NAMALWA (cell line): Measurements from ENCODE around the gene CFAP157.

ENCODE experiments used
- DNase-seq: peaks from one replicate; pipeline ENCODE4 v3.0.0-alpha.2; 2015; ENCODE audit warnings: low spot score

CFAP157 gene

DNA sequence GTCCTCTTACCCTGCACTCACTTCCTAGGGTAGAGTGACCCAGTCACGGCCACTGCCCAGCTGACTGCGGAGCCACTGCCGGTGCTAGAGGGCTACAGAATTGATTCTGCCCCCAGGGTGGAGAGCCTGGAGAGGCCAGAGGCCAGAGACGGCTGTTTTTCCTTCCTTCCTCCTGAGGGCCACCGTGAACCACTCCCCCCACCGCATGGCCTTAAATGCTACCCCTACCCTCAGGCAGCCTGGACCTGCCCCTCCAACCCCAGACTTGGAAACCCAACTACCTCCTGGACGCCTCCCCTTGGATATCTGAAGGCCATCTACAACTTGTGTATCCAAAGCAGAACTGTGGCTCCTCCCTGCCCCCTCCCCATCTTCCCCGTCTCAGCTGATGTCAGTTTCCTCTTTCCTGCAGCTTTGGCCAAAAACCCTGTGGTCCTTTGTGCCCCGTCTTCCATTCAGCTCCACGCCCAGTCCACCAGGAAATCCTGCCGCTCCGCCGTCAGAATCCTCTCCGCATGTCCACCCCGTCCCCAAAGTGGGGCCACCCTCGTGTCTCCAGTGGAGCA is 55.4 kb downstream of the CFAP157 start:
- no peak for DNase-seq

DNA sequence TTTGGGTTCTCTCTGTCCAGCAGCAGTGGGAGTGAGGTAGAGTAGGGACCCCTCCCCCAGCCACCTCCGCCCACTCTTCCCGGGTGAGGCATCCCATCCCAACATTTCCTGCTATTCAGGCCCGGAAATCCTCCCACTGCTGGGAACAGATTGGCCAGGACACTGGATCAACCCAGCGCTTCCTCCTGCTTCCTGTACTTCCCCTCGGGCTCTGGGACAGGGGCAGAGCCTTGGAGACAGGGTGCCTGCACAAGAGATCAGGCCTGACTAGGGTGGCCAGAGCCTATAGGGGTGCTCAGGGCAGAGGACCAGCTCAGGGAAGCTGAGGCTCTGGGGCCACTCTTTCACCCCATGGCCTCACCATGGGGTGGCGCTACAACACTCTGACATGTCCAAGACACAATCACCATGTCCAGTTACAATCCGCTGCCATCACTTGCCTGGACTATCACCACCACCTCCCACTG is 57.2 kb downstream of the CFAP157 start:
- peak; percentile 50 for DNase-seq

GRCh38 chr9:127765418-127765817 is 58.6 kb downstream of the CFAP157 start:
- no peak for DNase-seq
